DND-41 (cell line): Measurements from ENCODE around the gene PPIB.
"Not testable (repeated sequence)": the region's sequence is repeated elsewhere in the genome, so short reads cannot be mapped to it uniquely, and the experiment has no call there.

Experiments used
- CTCF ChIP-seq: IDR thresholded peaks from 2 replicates; pipeline ENCODE4 v1.5.1; 2012; ENCODE audit warnings: borderline replicate concordance, low read length, moderate library complexity, mild to moderate bottlenecking; ENCODE audit not compliant: poor library complexity, severe bottlenecking; ENCODE audit errors: extremely low read depth
- EZH2 ChIP-seq: IDR thresholded peaks from 3 replicates; pipeline ENCODE4 v1.6.1; 2012; ENCODE audit warnings: borderline replicate concordance, low read depth, mild to moderate bottlenecking, moderate library complexity, low read length, inconsistent platforms; ENCODE audit not compliant: severe bottlenecking

GRCh38 chr15:64110108-64110701 is 52.6 kb downstream of the PPIB start:
- not testable (repeated sequence) for TF ChIP-seq CTCF, EZH2
